Measurements from ENCODE around the gene C6orf89. TPM values are rescaled to one million over a fixed set of nuclear protein-coding genes. Genes with fewer than 3 reads are reported as not detected.

C6orf89 gene
- 30.4 and 36.8 TPM in 2 replicates for total RNA-seq

DNA sequence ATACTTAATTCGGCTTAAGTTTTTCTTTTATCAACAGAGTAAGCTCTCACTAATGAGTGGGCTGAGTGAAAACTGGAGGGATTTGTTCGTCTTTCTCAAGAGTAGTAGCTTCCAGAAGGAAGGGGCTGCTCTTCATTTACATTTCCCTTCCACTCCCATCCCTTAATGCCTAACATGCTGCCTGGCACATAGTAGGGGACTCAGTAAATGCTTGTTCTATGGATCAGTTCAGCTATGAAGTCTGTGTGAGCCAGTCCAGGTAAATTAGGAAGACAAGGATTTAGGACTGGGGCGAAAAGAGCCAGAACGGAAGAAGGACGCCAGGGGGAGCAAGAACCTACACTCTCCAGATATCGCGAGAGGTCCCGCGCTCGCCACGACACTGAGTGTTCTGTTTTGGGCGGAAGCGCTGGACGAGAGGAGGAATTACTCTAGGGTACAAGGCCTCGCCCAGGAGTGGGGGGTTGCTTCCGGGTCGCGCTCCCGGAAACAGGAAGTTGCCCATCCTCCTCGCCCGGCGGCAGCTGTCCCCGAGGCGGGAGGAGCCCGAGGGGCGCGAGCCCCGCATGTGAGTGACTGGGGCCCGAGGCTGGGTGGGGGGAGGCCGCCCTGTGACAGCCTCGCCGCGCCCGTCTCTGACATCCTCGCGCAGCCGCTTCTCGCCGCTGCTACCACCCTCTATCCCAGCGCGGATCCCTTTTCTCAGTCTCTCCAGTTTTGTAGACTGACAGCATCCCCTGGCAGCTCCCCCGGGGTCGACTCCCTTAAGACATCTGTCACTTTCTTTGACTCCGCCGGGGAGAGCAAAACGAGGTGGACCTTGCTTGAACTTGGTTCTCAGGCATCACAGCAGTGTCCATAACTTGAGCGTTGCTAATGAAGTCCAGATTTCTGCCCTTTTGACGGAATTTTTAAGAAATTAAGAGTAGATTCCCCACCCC lies at the start of gene C6orf89:
C6orf89 (plus strand) TSS at position 492 of the 941 bp plus-strand sequence. CDS start 13,493 bp downstream, outside the sequence.
- DNase-seq (ENCODE audit: extremely low read depth, low read depth, low spot score) = peak; percentile 86

- DNase-seq (ENCODE audit: extremely low read depth, low read depth, low spot score) = no peak
Measured at GRCh38 chr6:36836111-36837021, 49.4 kb upstream of the C6orf89 start.

GRCh38 chr6:36837022-36837339 lies 48.8 kb upstream of the C6orf89 start:
- no peak for DNase-seq (ENCODE audit: extremely low read depth, low read depth, low spot score)

GRCh38 chr6:36837686-36838085 lies 48.1 kb upstream of the C6orf89 start:
- no peak for DNase-seq (ENCODE audit: extremely low read depth, low read depth, low spot score)

- no peak for DNase-seq (ENCODE audit: extremely low read depth, low read depth, low spot score)
Measured at GRCh38 chr6:36838896-36839748, 46.6 kb upstream of the C6orf89 start, which contains the start of gene CPNE5. TSS of gene CPNE5 (minus strand) at chr6:36839444. CDS start at chr6:36839377, 67 bp downstream.

DNA sequence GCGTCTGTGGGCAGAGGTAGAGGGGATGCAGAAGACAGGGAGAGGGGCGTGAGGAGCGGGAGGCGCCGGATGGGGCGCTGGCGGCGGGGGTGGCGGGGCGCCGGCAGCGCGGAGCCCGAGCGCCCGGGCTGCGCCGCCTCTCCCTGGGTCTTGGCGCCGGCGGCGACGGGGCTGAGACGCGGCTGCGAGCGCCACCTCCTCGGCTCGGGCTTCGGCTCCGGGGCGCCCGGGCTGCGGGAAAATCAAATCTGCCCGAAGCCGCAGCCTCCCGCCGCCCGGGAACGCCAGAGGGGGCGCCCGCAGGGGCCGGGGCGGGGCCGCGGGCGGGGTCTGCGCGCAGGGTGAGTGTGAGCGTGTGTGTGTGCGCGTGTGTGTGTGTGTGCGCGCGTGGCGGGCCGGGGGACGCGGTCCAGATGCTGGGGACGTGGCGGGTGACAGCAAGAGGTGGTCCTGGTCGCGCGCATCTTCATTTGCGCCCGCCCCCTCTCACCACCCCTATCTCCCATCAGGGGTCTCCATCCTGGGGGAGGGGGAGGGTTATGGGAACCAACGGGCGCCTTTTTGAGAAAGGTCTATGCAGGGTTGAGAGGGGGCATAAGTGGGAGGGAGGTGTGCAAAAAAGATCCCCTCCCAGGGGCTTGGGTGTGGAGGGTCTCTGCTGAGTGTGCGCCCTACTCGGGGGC lies 45.9 kb upstream of the C6orf89 start:
- no peak for DNase-seq (ENCODE audit: extremely low read depth, low read depth, low spot score)

DNA sequence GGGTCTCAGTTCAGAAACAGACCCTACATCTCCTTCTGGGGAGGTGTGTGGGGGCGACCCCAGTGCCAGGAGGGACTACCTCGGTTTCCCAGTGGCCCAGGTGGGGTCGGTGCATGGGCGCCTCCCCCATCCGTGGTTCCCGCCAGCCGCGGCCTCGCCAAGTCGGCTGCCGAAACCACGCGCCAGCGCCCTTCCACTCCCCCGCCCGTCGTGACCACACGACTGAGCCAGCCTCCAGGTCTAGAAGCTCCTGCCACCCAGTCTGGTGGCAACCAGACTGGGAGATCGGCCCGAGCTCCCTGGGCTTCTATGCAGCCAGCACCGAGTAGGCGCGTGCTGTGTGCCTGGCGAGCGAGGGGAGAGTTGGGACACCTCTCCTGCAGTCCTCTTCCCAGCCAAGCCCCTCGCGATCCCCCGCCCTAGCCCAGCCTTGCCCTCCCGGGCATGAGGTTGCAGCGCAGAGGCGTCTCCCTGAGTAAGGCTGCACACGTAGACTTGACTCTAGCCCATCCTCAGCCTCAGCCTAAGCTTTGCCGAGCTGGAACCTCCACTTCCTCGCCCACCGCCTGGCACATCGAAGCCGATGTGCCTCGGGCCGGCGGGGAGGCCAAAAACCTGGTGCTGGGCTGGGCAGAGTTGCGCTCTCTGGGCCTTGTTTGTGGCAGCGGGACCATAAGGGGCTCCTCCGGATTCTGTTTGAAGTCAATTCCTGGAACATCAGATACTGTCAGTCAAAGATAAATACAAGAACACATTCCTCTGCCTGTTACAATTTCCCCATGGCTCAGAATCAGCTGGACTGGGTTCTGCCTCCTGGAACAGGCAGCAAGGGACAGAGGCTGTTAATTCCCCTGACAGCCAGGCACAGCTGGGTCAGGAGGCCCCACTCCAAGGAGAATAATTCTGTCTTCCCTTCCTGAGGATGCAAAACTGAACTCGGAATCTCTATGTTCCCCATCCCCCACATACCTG lies 45.0 kb upstream of the C6orf89 start:
- no peak for DNase-seq (ENCODE audit: extremely low read depth, low read depth, low spot score)

GRCh38 chr6:36841756-36842155 lies 44.0 kb upstream of the C6orf89 start:
- DNase-seq (ENCODE audit: extremely low read depth, low read depth, low spot score) = no peak

GRCh38 chr6:36843170-36843569 lies 42.6 kb upstream of the C6orf89 start:
- no peak for DNase-seq (ENCODE audit: extremely low read depth, low read depth, low spot score)

DNA sequence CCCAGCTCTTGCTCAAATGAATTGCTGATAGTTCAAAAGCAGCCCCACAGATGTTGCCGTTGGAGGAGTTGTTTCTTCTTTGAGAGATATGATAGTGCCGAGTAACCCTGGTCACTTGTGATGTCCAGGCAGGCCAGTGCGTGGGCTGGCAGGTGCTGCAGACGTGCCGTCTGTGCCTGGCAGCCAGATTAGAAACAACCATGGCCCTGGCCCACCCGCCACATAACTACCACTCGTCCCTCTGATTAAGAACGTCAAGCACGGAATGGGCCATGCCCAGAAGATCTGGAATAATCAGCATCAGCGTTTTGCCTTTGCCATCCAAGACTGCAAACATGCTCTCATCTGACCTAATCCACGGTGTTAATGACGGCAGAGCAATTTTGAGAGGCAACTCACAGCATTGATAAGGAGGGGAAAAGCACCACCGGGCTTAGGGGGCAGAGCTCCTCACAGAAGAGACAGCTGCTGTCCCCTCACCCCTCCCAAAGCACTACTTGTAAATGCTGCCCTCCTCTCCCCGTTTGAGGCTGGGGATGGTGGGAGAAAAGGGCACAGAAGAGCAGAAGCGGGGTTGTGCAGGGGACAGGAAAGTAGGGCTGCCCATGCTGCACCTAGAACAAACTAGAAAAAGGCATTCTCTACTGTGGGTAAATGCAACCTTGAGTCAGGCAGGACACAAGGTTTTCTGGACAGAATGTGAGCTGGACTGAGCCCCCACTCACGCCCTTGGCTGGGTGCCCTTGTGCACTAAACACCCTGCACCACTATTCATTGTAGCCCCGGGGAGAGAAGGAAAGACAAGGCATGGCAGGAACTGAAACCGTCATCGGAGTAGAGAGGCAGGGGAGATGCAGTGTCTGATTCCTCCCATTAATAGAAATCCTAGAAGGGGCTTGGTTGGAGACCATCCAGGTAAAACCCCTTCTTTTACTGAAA lies 41.3 kb upstream of the C6orf89 start:
- no peak for DNase-seq (ENCODE audit: extremely low read depth, low read depth, low spot score)

DNA sequence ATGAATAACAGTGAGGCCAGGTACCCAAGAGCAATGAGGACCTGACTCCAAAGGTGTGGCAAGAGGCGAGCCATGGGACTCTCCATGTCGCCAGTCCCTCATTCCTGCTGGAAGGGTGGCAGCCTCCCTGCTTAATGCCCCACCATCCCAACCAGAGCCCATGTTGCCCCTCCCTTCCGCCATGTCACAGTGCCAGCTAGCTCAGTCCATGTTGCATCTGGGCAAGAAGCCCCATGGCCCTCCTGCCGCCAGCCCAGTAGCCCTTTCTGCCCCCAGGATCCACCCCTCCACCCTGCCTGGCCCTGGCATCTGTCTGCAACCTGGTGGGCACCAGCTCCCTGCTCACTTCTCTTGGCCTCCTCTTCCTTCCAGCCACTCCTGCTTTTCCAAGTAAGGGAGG lies 40.5 kb upstream of the C6orf89 start:
- DNase-seq (ENCODE audit: extremely low read depth, low read depth, low spot score) = no peak

DNA sequence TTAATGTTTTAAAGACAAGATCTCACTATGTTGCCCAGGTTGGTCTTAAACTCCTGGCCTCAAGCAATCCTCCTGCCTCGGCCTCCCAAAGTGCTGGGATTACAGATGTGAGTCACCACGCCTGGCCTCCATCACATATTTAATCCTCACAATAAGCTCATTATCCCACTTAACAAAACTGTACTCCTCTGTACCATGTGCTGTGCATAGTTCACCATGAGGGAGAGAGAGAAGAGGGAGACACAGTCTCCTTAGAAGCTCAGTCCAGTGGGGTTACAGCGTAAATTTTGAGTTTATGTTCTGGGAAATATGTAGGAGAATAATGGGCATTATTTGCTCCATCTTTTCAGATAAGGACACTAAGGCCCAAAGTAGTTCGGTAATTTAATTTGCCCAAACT lies 38.6 kb upstream of the C6orf89 start:
- no peak for DNase-seq (ENCODE audit: extremely low read depth, low read depth, low spot score)

DNA sequence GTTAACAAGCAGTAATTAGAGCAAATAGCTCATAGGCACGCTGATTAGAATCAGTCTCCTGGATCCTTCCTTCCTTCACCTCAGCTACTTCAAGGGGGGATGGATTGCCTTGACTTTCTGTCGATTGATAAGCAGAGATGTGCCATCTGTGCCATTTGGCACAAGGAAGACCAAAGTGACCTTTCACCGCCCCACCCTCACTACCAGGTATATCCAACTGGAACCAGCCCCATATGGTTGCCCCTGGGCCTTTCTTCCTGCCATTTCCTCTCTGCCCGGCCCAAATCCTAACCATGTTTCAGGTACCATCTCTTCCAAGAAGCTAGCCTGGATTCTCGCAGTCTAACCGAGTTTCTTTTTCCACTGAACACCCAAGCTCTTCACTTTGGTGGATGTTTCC lies 37.8 kb upstream of the C6orf89 start:
- no peak for DNase-seq (ENCODE audit: extremely low read depth, low read depth, low spot score)

DNA sequence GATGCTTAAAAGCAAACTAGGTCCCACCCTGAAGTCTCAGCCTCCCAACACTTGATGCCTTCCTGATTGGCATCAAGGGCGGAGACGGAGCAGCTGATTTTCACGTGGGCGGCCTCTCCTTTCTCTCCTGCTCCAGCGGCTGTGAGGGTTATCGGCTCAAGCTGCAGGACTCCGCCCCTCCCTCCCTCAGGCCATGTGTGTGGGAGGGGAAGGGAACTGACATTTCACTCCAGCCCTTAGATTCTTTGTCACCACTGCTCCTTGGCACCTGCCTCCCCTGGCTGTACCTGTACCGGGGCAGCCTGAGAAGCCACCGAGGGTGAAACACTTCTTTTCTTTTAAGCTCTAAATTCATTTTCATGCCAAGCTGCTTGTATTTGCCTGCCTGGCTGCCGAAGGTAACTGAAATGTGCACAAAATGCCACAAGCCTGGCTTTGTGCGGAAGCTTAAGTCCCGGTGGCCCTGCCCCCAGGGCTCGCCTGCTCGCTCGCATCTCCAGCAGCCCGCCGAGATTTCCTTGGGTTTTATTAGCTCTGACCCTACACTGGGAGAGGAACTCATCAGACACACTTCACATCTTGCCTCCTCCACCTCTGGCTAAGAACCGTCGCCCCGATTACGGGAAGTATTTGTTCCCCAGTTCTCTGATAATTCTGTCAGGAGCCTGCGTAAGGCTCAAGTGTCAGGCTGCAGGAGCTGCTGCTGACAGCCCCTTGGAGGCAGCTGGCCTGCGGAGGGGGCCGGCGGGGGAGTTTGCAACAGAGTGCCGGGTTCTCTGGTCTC lies 36.9 kb upstream of the C6orf89 start:
- DNase-seq (ENCODE audit: extremely low read depth, low read depth, low spot score) = no peak

DNA sequence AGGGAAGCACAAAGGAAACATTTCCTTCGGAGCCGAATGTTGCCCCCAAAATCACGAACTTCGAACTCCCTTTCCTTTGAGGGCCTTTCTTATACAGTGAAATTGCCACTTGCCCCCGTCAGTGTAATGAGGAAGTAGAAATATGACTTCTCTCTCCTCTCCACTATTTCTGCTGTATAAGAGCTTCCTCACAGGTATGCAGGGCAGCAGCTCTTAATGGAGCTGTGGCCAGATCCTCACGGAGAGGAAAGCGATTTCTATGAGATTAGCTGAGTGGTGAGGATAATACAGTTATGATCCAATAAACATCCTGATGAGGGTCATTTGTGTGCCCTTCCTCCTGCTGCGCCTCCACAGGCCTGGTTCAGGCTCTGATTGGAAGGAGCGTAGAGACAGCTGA lies 35.7 kb upstream of the C6orf89 start:
- DNase-seq (ENCODE audit: extremely low read depth, low read depth, low spot score) = no peak

- peak; percentile 64 for DNase-seq (ENCODE audit: extremely low read depth, low read depth, low spot score)
Measured at GRCh38 chr6:36851149-36851614, 34.6 kb upstream of the C6orf89 start.

DNA sequence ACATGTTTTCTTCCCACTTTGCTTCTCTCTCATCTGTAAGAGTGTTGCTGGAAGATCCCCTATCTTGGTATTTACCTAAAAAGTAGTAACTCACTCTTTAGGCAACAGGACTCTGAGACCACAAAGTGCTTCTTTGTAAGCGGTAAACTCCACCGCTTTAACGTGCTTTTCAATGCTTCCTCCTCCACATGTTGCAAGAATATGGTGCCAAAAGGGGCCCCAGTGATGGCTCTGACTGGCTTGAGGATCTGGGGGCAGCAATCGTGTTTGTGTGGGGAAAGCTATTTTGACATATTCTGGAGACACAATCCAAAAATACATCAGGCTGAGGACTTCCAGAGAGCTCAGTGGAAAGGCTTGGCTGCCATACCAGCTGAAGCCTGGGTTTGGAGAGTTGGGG lies 34.1 kb upstream of the C6orf89 start:
- DNase-seq (ENCODE audit: extremely low read depth, low read depth, low spot score) = no peak
